IPS-18a (cell line): ENCODE measurements around the gene PNMA8A.

ENCODE experiments used
- H3K27ac ChIP-seq: one replicate; pipeline ENCODE4 v1.5.1; 2013; ENCODE audit warnings: low read length
- H3K27me3 ChIP-seq: one replicate; pipeline ENCODE4 v1.6.1; 2013; ENCODE audit warnings: mild to moderate bottlenecking, low read length; ENCODE audit not compliant: control insufficient read depth, insufficient read depth
- H3K36me3 ChIP-seq: one replicate; pipeline ENCODE4 v1.6.1; 2013; ENCODE audit warnings: low read depth, low read length; ENCODE audit not compliant: control insufficient read depth
- H3K4me1 ChIP-seq: one replicate; pipeline ENCODE4 v1.6.1; 2013; ENCODE audit warnings: low read depth, low read length; ENCODE audit not compliant: control insufficient read depth
- H3K4me3 ChIP-seq: one replicate; pipeline ENCODE4 v1.5.1; 2013; ENCODE audit warnings: low read length
- H3K9ac ChIP-seq: one replicate; pipeline ENCODE4 v1.6.1; 2013; ENCODE audit warnings: mild to moderate bottlenecking, low read length, moderate library complexity
- H3K9me3 ChIP-seq: one replicate; pipeline ENCODE4 v1.6.1; 2013; ENCODE audit warnings: low read depth, low read length; ENCODE audit not compliant: control insufficient read depth

The PNMA8A gene

GRCh38 chr19:46456930-46457329 lies 14.4 kb downstream of the PNMA8A start:
- no peaks in the 10 kb centered on the region for H3K4me1 ChIP-seq
- H3K4me3 ChIP-seq, result no peak overlapping the region
- H3K27me3 ChIP-seq, result no peaks in the 10 kb centered on the region
- H3K9ac ChIP-seq, result no peak overlapping the region
- H3K36me3 ChIP-seq, result no peaks in the 10 kb centered on the region
- H3K27ac ChIP-seq, result no peak overlapping the region
- H3K9me3 ChIP-seq, result no peaks in the 10 kb centered on the region

DNA sequence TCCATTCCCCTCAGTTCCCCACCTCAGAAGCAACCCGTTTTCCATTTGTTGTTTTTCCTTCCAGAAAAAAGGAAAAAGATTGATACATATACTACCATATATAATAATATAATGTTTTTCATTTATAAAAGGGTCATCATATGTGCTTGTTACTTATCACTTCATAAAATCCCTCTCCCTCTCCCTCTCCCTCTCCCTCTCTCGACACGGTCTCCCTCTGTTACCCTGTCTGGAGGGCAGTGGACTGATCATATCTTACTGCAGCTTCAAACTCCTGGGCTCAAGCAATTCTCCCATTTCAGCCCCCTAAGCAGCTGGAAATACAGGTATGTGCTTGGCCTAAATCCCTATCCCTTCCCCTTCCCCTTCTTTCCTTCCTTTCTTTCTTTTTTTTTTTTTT lies 17.1 kb downstream of the PNMA8A start:
- no peaks in the 10 kb centered on the region for H3K9me3 ChIP-seq
- H3K4me3 ChIP-seq, result no peak overlapping the region
- H3K9ac ChIP-seq, result no peak overlapping the region
- H3K4me1 ChIP-seq, result no peaks in the 10 kb centered on the region
- no peak overlapping the region for H3K27ac ChIP-seq
- no peaks in the 10 kb centered on the region for H3K27me3 ChIP-seq
- H3K36me3 ChIP-seq, result no peaks in the 10 kb centered on the region

DNA sequence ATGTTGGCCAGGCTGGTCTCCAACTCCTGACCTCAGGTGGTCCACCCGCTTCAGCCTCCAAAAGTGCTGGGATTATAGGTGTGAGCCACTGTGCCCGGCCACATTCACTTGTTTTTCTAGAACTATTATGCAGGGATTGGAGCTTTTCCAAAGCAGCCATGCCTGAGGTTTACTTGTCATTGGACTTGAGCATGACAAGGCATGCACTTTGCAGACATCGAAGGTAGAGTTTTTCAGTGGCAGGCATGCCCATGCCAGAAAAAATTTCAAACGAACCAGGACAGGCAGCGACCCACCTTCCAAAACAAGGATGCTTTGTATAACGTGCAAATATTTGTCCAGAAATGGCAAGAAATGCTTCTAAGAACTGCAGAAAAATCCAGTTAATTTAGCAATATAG lies 17.7 kb downstream of the PNMA8A start:
- Histone ChIP-seq H3K9ac (no peak overlapping the region), H3K4me3 (no peak overlapping the region), H3K4me1 (no peaks in the 10 kb centered on the region), H3K36me3 (no peaks in the 10 kb centered on the region), H3K27ac (no peak overlapping the region), H3K9me3 (no peaks in the 10 kb centered on the region), H3K27me3 (no peaks in the 10 kb centered on the region)

GRCh38 chr19:46452186-46452585 lies 19.2 kb downstream of the PNMA8A start:
- H3K36me3 ChIP-seq, result no peaks in the 10 kb centered on the region
- no peak overlapping the region for H3K4me3 ChIP-seq
- H3K27me3 ChIP-seq, result no peaks in the 10 kb centered on the region
- H3K27ac ChIP-seq, result no peak overlapping the region
- H3K9me3 ChIP-seq, result no peaks in the 10 kb centered on the region
- H3K9ac ChIP-seq, result no peak overlapping the region
- no peaks in the 10 kb centered on the region for H3K4me1 ChIP-seq

DNA sequence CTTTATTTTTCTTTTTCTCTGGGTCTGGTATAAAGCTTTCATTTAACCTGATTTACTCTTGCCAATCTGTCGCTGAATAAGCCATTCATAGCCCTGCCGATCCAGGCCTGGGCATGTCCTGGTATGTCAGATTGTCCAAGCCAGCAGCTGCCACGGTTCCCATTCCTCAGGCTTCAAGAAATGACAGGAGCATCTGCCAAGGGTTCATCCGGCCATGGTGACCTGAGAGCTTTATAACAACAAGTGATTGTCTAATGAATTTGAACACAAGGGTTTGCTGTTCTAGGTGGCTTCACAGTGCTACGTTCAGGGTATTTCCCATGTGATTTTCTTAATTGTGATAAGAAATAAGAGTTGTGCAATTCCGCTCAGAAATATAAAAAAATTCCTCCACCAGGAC lies 20.0 kb downstream of the PNMA8A start:
- Histone ChIP-seq H3K4me3 (no peak overlapping the region), H3K9ac (no peak overlapping the region), H3K27me3 (no peaks in the 10 kb centered on the region), H3K9me3 (no peaks in the 10 kb centered on the region), H3K4me1 (no peaks in the 10 kb centered on the region), H3K36me3 (no peaks in the 10 kb centered on the region), H3K27ac (no peak overlapping the region)

- Histone ChIP-seq H3K36me3 (no peaks in the 10 kb centered on the region), H3K27me3 (no peaks in the 10 kb centered on the region), H3K9ac (no peak overlapping the region), H3K4me3 (no peak overlapping the region), H3K27ac (no peak overlapping the region), H3K9me3 (no peaks in the 10 kb centered on the region), H3K4me1 (no peaks in the 10 kb centered on the region)
Observed at GRCh38 chr19:46450737-46451136, 20.6 kb downstream of the PNMA8A start.

- no peak overlapping the region for H3K27ac ChIP-seq
- H3K27me3 ChIP-seq, result no peaks in the 10 kb centered on the region
- H3K9me3 ChIP-seq, result no peaks in the 10 kb centered on the region
- H3K9ac ChIP-seq, result no peak overlapping the region
- no peaks in the 10 kb centered on the region for H3K4me1 ChIP-seq
- H3K36me3 ChIP-seq, result no peaks in the 10 kb centered on the region
- no peak overlapping the region for H3K4me3 ChIP-seq
Observed at GRCh38 chr19:46449228-46449627, 22.1 kb downstream of the PNMA8A start.

DNA sequence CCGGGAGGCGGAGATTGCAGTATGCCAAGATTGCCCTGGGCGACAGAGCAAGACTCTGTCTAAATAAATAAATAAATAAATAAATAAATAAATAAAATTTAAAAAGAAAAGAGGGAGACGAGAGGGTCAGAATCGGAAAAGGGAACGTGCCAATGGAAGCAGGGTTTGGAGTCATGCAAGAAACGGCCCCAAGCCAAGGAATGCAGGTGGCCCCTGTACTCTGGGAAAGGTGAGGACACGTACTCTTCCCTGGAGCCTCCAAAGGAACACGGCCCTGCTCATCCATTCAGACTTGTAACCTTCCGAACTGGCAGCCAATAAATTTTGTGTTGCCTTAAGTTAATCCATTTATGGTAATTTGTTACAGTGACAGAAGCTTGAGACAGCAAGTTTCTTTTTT lies 22.8 kb downstream of the PNMA8A start:
- Histone ChIP-seq H3K9me3 (no peaks in the 10 kb centered on the region), H3K4me1 (no peaks in the 10 kb centered on the region), H3K4me3 (no peak overlapping the region), H3K9ac (no peak overlapping the region), H3K27me3 (no peaks in the 10 kb centered on the region), H3K27ac (no peak overlapping the region), H3K36me3 (no peaks in the 10 kb centered on the region)

DNA sequence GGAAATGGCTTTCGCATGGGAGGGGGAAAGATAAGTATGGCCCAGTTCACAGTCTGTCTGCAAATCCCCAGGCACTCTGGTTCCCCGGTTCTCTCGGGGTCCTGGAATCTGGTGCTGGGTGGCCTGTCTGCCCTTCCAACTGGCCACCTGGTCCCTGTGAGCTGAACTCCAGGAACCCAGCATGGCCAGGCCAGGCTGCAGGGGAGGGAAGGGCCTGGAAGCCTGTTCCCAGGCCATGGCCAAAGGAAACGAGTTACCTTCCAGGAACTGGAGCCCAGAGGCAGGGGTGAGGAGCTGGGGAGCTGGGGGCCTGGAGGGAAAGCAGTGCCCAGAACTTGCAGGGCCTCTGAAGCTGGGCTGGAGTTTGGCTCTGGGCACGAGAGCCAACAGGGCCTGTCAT lies 23.5 kb downstream of the PNMA8A start:
- Histone ChIP-seq H3K4me1 (no peaks in the 10 kb centered on the region), H3K4me3 (no peak overlapping the region), H3K36me3 (no peaks in the 10 kb centered on the region), H3K9ac (no peak overlapping the region), H3K9me3 (no peaks in the 10 kb centered on the region), H3K27me3 (no peaks in the 10 kb centered on the region), H3K27ac (no peak overlapping the region)

DNA sequence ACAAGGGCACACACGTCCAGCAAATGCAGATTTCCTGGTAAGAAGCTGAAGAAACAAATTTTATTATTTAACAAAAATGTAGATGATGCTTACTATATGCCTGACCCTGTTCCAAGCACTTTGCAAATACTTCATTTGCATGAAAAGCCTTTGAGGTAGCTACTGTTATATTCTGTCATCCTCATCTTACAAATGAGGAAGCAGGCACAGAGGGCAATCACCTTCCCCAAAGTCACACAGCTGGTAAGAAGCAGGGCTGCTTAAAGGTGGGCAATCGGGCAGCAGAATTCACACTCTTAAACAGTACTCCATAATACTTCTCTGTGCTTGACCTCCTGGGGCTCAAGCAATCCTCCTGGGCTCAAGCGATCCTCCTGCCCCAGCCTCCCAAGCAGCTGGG lies 24.4 kb downstream of the PNMA8A start:
- Histone ChIP-seq H3K36me3 (no peaks in the 10 kb centered on the region), H3K27me3 (no peaks in the 10 kb centered on the region), H3K4me1 (no peaks in the 10 kb centered on the region), H3K4me3 (no peak overlapping the region), H3K9me3 (no peaks in the 10 kb centered on the region), H3K9ac (no peak overlapping the region), H3K27ac (no peak overlapping the region)

GRCh38 chr19:46446021-46446420 lies 25.3 kb downstream of the PNMA8A start:
- no peak overlapping the region for H3K9ac ChIP-seq
- no peaks in the 10 kb centered on the region for H3K36me3 ChIP-seq
- H3K9me3 ChIP-seq, result no peaks in the 10 kb centered on the region
- H3K27me3 ChIP-seq, result no peaks in the 10 kb centered on the region
- no peaks in the 10 kb centered on the region for H3K4me1 ChIP-seq
- no peak overlapping the region for H3K27ac ChIP-seq
- no peak overlapping the region for H3K4me3 ChIP-seq

GRCh38 chr19:46442808-46443450 lies 28.4 kb downstream of the PNMA8A start:
- Histone ChIP-seq H3K27me3 (no peaks in the 10 kb centered on the region), H3K9me3 (no peaks in the 10 kb centered on the region), H3K4me3 (no peak overlapping the region), H3K4me1 (no peaks in the 10 kb centered on the region), H3K9ac (no peak overlapping the region), H3K27ac (no peak overlapping the region), H3K36me3 (no peaks in the 10 kb centered on the region)
